HG03460 (cell line): Measurements from ENCODE around the gene ENOSF1.
"Not testable (repeated sequence)": the region's sequence is repeated elsewhere in the genome, so short reads cannot be mapped to it uniquely, and the experiment has no call there.

Experiments used
- ATAC-seq: cut with Tn5 transposase; IDR thresholded peaks from one replicate; pipeline ENCODE4 v1.9.1; 2021; ENCODE audit not compliant: unreplicated experiment

The ENOSF1 gene

GRCh38 chr18:709771-710170 is 2.7 kb downstream of the ENOSF1 start:
- ATAC-seq = no peak

GRCh38 chr18:708096-708495 is 4.3 kb downstream of the ENOSF1 start:
- no peak for ATAC-seq

GRCh38 chr18:706405-706804 is 6.0 kb downstream of the ENOSF1 start:
- ATAC-seq = no peak

GRCh38 chr18:703213-703967 is 9.0 kb downstream of the ENOSF1 start:
- ATAC-seq = no peak

- no peak for ATAC-seq
Observed at GRCh38 chr18:697800-698199, 14.6 kb downstream of the ENOSF1 start.

GRCh38 chr18:697012-697411 is 15.4 kb downstream of the ENOSF1 start:
- ATAC-seq = no peak

- ATAC-seq = no peak
Observed at GRCh38 chr18:693466-694187, 18.8 kb downstream of the ENOSF1 start.

- ATAC-seq = no peak
Observed at GRCh38 chr18:692824-693223, 19.6 kb downstream of the ENOSF1 start.

- no peak for ATAC-seq
Observed at GRCh38 chr18:688323-688722, 24.1 kb downstream of the ENOSF1 start.

GRCh38 chr18:686339-687111 is 25.9 kb downstream of the ENOSF1 start:
- ATAC-seq = no peak

GRCh38 chr18:685438-685837 is 27.0 kb downstream of the ENOSF1 start:
- no peak for ATAC-seq

- no peak for ATAC-seq
Observed at GRCh38 chr18:683531-683930, 28.9 kb downstream of the ENOSF1 start.

GRCh38 chr18:682833-683232 is 29.6 kb downstream of the ENOSF1 start:
- no peak for ATAC-seq

- ATAC-seq = not testable (repeated sequence)
Observed at GRCh38 chr18:682416-682815, 30.0 kb downstream of the ENOSF1 start.

GRCh38 chr18:681985-682384 is 30.4 kb downstream of the ENOSF1 start:
- ATAC-seq = no peak

- ATAC-seq = no peak
Observed at GRCh38 chr18:680392-680791, 32.0 kb downstream of the ENOSF1 start.

GRCh38 chr18:679516-679915 is 32.9 kb downstream of the ENOSF1 start:
- ATAC-seq = no peak

GRCh38 chr18:678482-679182 is 33.8 kb downstream of the ENOSF1 start:
- no peak for ATAC-seq

GRCh38 chr18:677951-678381 is 34.5 kb downstream of the ENOSF1 start:
- no peak for ATAC-seq

- no peak for ATAC-seq
Observed at GRCh38 chr18:677145-677544, 35.3 kb downstream of the ENOSF1 start.

- ATAC-seq = no peak
Observed at GRCh38 chr18:676736-677135, 35.7 kb downstream of the ENOSF1 start.
